H7 (cell line): Measurements from ENCODE around the gene RBBP8NL. TPM values are rescaled to one million over a fixed set of nuclear protein-coding genes. Genes with fewer than 3 reads are reported as not detected.

Experiments used
- DNase-seq: peaks from one replicate; pipeline ENCODE4 v3.0.0; 2012
- H3K27me3 ChIP-seq: 2 replicates; pipeline ENCODE4 v1.6.0; 2011; ENCODE audit warnings: mild to moderate bottlenecking, low read length; ENCODE audit not compliant: control insufficient read depth, insufficient read depth
- H3K36me3 ChIP-seq: replicated peaks from 2 replicates; pipeline ENCODE4 v1.5.1; 2011; ENCODE audit warnings: low read length; ENCODE audit not compliant: control insufficient read depth, insufficient read depth
- H3K4me3 ChIP-seq: 2 replicates; pipeline ENCODE4 v1.5.1; 2011; ENCODE audit warnings: low read depth, mild to moderate bottlenecking, control low read depth, low read length, moderate library complexity; ENCODE audit not compliant: insufficient read depth
- total RNA-seq: library from RNA; depleted of rRNA; stranded (reverse); fragments of >200 nt; shearing (Covaris generic); gene quantifications from 2 replicates; pipeline ENCODE4 v1.2.3, GENCODE V29; 2014

Gene RBBP8NL
- total RNA-seq, 1 experiment from 2014 or later, result not detected

- Histone ChIP-seq H3K36me3 (no peaks in the 10 kb centered on the region), H3K4me3 (no peak overlapping the region), H3K27me3 (peaks cover 2% of the 10 kb centered on the region)
- no peak for DNase-seq
Observed at GRCh38 chr20:62404112-62404665, 23.1 kb downstream of the RBBP8NL start.

- Histone ChIP-seq H3K27me3 (peaks cover 2% of the 10 kb centered on the region), H3K4me3 (no peak overlapping the region), H3K36me3 (no peaks in the 10 kb centered on the region)
- no peak for DNase-seq
Observed at GRCh38 chr20:62403331-62403730, 24.0 kb downstream of the RBBP8NL start.

- Histone ChIP-seq H3K27me3 (peaks cover under 1% of the 10 kb centered on the region; the same call in 1 of the 2 replicates), H3K36me3 (no peaks in the 10 kb centered on the region), H3K4me3 (no peak overlapping the region)
- DNase-seq, result no peak
Observed at GRCh38 chr20:62402456-62403150, 24.7 kb downstream of the RBBP8NL start.

GRCh38 chr20:62401331-62401779, 26.0 kb downstream of the RBBP8NL start:
- peak; percentile 96 for DNase-seq

GRCh38 chr20:62400541-62400940, 26.8 kb downstream of the RBBP8NL start:
- DNase-seq, result no peak
- no peaks in the 10 kb centered on the region for H3K27me3 ChIP-seq
- no peaks in the 10 kb centered on the region for H3K36me3 ChIP-seq
- no peak overlapping the region for H3K4me3 ChIP-seq

More at GRCh38 chr20:62401331-62401779, 26.0 kb downstream of the RBBP8NL start:
- Histone ChIP-seq H3K27me3 (no peaks in the 10 kb centered on the region), H3K36me3 (no peaks in the 10 kb centered on the region), H3K4me3 (no peak overlapping the region)

GRCh38 chr20:62400021-62400420, 27.3 kb downstream of the RBBP8NL start:
- no peaks in the 10 kb centered on the region for H3K27me3 ChIP-seq
- H3K4me3 ChIP-seq, result no peak overlapping the region
- no peak for DNase-seq
- no peaks in the 10 kb centered on the region for H3K36me3 ChIP-seq

GRCh38 chr20:62398120-62398821, 29.1 kb downstream of the RBBP8NL start:
- no peaks in the 10 kb centered on the region for H3K36me3 ChIP-seq
- no peak for DNase-seq
- H3K4me3 ChIP-seq, result no peak overlapping the region
- no peaks in the 10 kb centered on the region for H3K27me3 ChIP-seq

- no peak overlapping the region for H3K4me3 ChIP-seq
- H3K36me3 ChIP-seq, result no peaks in the 10 kb centered on the region; the same call in 1 of the 2 replicates
- DNase-seq, result no peak
- no peaks in the 10 kb centered on the region for H3K27me3 ChIP-seq
Observed at GRCh38 chr20:62396367-62397239, 30.7 kb downstream of the RBBP8NL start.

- DNase-seq, result no peak
- Histone ChIP-seq H3K4me3 (no peak overlapping the region), H3K27me3 (no peaks in the 10 kb centered on the region), H3K36me3 (no peaks in the 10 kb centered on the region; the same call in 1 of the 2 replicates)
Observed at GRCh38 chr20:62395311-62396242, 31.8 kb downstream of the RBBP8NL start.

GRCh38 chr20:62394248-62395245, 32.8 kb downstream of the RBBP8NL start:
- no peak for DNase-seq
- no peak overlapping the region for H3K4me3 ChIP-seq
- peaks cover under 1% of the 10 kb centered on the region; the same call in 1 of the 2 replicates for H3K36me3 ChIP-seq
- no peaks in the 10 kb centered on the region for H3K27me3 ChIP-seq

GRCh38 chr20:62393830-62394229, 33.5 kb downstream of the RBBP8NL start:
- H3K36me3 ChIP-seq, result peaks cover 5% of the 10 kb centered on the region
- H3K4me3 ChIP-seq, result no peak overlapping the region
- no peak for DNase-seq
- H3K27me3 ChIP-seq, result no peaks in the 10 kb centered on the region

GRCh38 chr20:62393335-62393665, 34.0 kb downstream of the RBBP8NL start:
- no peak overlapping the region for H3K4me3 ChIP-seq
- H3K27me3 ChIP-seq, result no peaks in the 10 kb centered on the region
- no peak for DNase-seq
- H3K36me3 ChIP-seq, result peaks cover 10% of the 10 kb centered on the region
